ENCODE data around the gene ETAA1. TPM values are rescaled to one million over a fixed set of nuclear protein-coding genes. Genes with fewer than 3 reads are reported as not detected.

The ETAA1 gene
- total and polyA plus RNA-seq, 2 of the 4 experiments (the other 2 are of a cell fraction), result 6.9 to 8.1 TPM

GRCh38 chr2:67384123-67384822 lies 12.9 kb upstream of the ETAA1 start:
- POLR2A ChIA-PET (ENCODE audit: unreplicated experiment), result no interaction called here
- no peaks in the 10 kb centered on the region for H3K27me3 ChIP-seq (ENCODE audit: control insufficient read depth, insufficient read depth, low read length)
- no peaks in the 10 kb centered on the region; a peak in 1 of 4 replicates for H3K79me1 ChIP-seq (ENCODE audit: low read depth in 1 of 2, low read length in 2 of 2)
- 100% methylated on average over 1 of the region's 3 CpGs; no CpG with 5 or more reads in 1 of the 2 experiments for WGBS, 2 experiments (ENCODE audit: extremely low coverage in 2 of 2, insufficient read length in 1 of 2)
- H3K14ac ChIP-seq (replicated peaks; ENCODE audit: low read depth, low read length), result no peak overlapping the region
- in situ Hi-C loops (cut with MboI; ENCODE audit: low sequenced_read_pairs), result no loop called here
- H3K36me3 ChIP-seq (ENCODE audit: control insufficient read depth, insufficient read depth, low read length), result no peaks in the 10 kb centered on the region
- no peak for DNase-seq
- TF ChIP-seq MAZ (IDR thresholded peaks at IDR 0.05; ENCODE audit: borderline replicate concordance, low read depth, low read length) (no peak), RAD21 (IDR thresholded peaks at IDR 0.05; ENCODE audit: low read length) (no peak), CEBPB (IDR thresholded peaks at IDR 0.05; ENCODE audit: low read depth, low read length) (no peak), ELK1 (IDR thresholded peaks at IDR 0.05; ENCODE audit: borderline replicate concordance, low read depth, low read length) (no peak), POLR2A (IDR thresholded peaks at IDR 0.05; ENCODE audit: low read depth, low read length) (no peak), MXI1 (IDR thresholded peaks at IDR 0.05; ENCODE audit: borderline replicate concordance, low read depth, low read length) (no peak), CTCF (conservative IDR thresholded peaks at IDR 0.05; ENCODE audit: low read depth, low read length) (no peak), USF2 (IDR thresholded peaks at IDR 0.05; ENCODE audit: low read depth, low read length) (no peak)
- no peak overlapping the region; the same call in 2 of the 3 replicates for H2BK15ac ChIP-seq (ENCODE audit: low read depth, low read length)
- H4K5ac ChIP-seq (ENCODE audit: low read depth, low read length), result no peak overlapping the region
- H3K18ac ChIP-seq (ENCODE audit: low read depth, low read length), result no peak overlapping the region
- no peak overlapping the region for H4K91ac ChIP-seq (ENCODE audit: insufficient read depth, low read depth, low read length)
- CTCF ChIA-PET, result no interaction called here
- no peaks in the 10 kb centered on the region for H4K20me1 ChIP-seq (ENCODE audit: insufficient read depth, low read length)
- H3K4me1 ChIP-seq (ENCODE audit: control insufficient read depth, insufficient read depth, low read length), result peaks cover 3% of the 10 kb centered on the region
- no peak overlapping the region for H2AFZ ChIP-seq (replicated peaks; ENCODE audit: low read length, poor library complexity)
- H2BK5ac ChIP-seq (ENCODE audit: low read depth, low read length, poor library complexity, severe bottlenecking), result no peak overlapping the region
- ATAC-seq (ENCODE audit: low read depth), result no peak
- H3K23ac ChIP-seq (ENCODE audit: low read depth, low read length), result no peak overlapping the region
- no peak overlapping the region for H2AK9ac ChIP-seq (replicated peaks; ENCODE audit: low read depth, low read length, poor library complexity)
- no TSS peak for BruUV-seq (replicated peaks)
- no peak overlapping the region for H3K27ac ChIP-seq (ENCODE audit: insufficient read depth, low read length)
- intact Hi-C loops (cut with micrococcal nuclease), result no loop called here
- no peak overlapping the region for H2BK20ac ChIP-seq (ENCODE audit: low read depth, low read length)
- dilution Hi-C loops (cut with HindIII; ENCODE audit: low sequenced_read_pairs, unreplicated experiment), result no loop called here
- H3K4me2 ChIP-seq (ENCODE audit: low read depth, low read length), result no peak overlapping the region
- H2BK120ac ChIP-seq (ENCODE audit: low read depth, low read length), result no peak overlapping the region
- no peak overlapping the region for H2AK5ac ChIP-seq (ENCODE audit: low read depth, low read length)
- no peak overlapping the region for H3K4me3 ChIP-seq (ENCODE audit: insufficient read depth, low read depth, low read length)
- H3K9ac ChIP-seq (ENCODE audit: low read depth, low read length), result no peak overlapping the region
- H3K56ac ChIP-seq (ENCODE audit: extremely low read depth, insufficient read depth, low read length), result no peak overlapping the region
- peaks cover 2% of the 10 kb centered on the region; the same call in 1 of the 2 replicates for H3K9me1 ChIP-seq (ENCODE audit: insufficient read depth, low read length)
- no peak overlapping the region for H3K4ac ChIP-seq (ENCODE audit: low read depth, low read length)
- no peak overlapping the region; a peak in 1 of 4 replicates for H4K8ac ChIP-seq (ENCODE audit: low read depth in 2 of 2, low read length in 2 of 2)
- peaks cover 2% of the 10 kb centered on the region; the same call in 1 of the 2 replicates for H3K9me3 ChIP-seq (ENCODE audit: control insufficient read depth, insufficient read depth, low read length)

Data from IMR-90 (cell line).